ENCODE data around the gene MSH3.

The MSH3 gene

DNA sequence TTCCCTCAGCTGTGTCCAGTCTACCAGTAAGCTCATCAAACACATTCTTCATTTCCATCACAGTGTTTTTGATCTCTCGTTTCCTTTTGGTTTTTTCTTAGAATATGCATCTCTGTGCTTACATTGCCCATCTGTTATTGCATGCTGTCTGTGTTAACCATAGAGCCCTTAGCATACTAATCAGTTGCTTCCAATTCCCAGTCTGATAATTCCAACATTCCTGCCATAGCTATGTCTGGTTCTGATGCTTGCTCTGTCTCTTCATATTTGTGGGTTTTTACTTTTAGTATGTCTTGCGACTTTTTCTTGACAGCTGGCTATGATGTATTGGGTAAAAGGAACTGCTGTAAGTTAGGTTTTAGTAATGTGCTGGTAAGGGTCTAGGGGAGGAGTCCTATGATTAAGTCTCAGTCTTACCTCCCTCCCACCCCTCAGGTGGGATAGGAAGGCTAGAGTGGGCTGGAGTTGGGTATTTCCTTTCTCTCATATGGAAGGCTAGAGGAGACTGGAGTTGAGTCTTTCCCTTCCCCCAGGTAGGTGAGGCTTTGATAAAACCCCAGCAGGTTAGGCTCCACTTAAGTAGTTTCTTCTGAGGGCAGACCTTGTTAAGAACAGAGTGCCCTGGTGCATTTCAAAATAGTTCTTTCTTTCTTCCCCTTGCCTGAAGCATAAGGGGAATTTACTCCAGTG lies 206.6 kb downstream of the MSH3 start:
- TF ChIP-seq ISL1 (CRISPR knock-in tag; IDR thresholded peaks at IDR 0.05) (no peak), TOX (CRISPR knock-in tag; IDR thresholded peaks at IDR 0.05; ENCODE audit: borderline replicate concordance) (no peak), PPARA (CRISPR knock-in tag; IDR thresholded peaks at IDR 0.05; ENCODE audit: borderline replicate concordance) (no peak), GLIS3 (CRISPR knock-in tag; IDR thresholded peaks at IDR 0.05) (no peak), ESRRG (CRISPR knock-in tag; IDR thresholded peaks at IDR 0.05) (no peak), ZC3H10 (CRISPR knock-in tag; IDR thresholded peaks at IDR 0.05) (no peak)
- peak; percentile 84 for ATAC-seq

DNA sequence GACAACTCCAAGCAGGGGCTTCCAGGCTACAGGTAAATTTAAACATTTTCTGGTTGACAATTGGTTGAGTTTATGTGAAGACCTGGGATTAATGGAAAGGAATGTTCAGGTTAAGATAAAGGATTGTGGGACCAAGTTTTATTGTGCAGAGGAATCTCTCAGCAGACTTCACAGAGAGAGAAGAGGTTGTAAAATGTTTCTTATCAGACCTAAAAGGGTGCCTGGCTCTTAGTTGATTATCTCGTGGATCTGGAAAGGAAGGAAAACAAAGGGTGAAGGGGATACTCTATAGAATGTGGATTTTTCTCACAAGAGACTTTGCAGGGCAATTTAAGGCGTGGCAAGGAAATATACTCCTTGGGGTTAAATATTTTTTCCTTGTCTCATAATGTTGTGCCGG lies 209.3 kb downstream of the MSH3 start:
- TF ChIP-seq, protein P1, sequence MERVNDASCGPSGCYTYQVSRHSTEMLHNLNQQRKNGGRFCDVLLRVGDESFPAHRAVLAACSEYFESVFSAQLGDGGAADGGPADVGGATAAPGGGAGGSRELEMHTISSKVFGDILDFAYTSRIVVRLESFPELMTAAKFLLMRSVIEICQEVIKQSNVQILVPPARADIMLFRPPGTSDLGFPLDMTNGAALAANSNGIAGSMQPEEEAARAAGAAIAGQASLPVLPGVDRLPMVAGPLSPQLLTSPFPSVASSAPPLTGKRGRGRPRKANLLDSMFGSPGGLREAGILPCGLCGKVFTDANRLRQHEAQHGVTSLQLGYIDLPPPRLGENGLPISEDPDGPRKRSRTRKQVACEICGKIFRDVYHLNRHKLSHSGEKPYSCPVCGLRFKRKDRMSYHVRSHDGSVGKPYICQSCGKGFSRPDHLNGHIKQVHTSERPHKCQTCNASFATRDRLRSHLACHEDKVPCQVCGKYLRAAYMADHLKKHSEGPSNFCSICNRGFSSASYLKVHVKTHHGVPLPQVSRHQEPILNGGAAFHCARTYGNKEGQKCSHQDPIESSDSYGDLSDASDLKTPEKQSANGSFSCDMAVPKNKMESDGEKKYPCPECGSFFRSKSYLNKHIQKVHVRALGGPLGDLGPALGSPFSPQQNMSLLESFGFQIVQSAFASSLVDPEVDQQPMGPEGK (CRISPR knock-in tag; IDR thresholded peaks at IDR 0.05; ENCODE audit: borderline replicate concordance), result no peak
- TF ChIP-seq GLIS3 (CRISPR knock-in tag; IDR thresholded peaks at IDR 0.05) (no peak), CSDC2 (CRISPR knock-in tag; IDR thresholded peaks at IDR 0.05) (no peak), ZNF70 (CRISPR knock-in tag; IDR thresholded peaks at IDR 0.05) (no peak), ZC3H10 (CRISPR knock-in tag; IDR thresholded peaks at IDR 0.05) (no peak), RARB (CRISPR knock-in tag; IDR thresholded peaks at IDR 0.05) (no peak), SNAI2 (CRISPR knock-in tag; IDR thresholded peaks at IDR 0.05) (no peak), TOX (CRISPR knock-in tag; IDR thresholded peaks at IDR 0.05; ENCODE audit: borderline replicate concordance) (no peak), BACH2 (CRISPR knock-in tag; IDR thresholded peaks at IDR 0.05; ENCODE audit: borderline replicate concordance) (no peak), PPARA (CRISPR knock-in tag; IDR thresholded peaks at IDR 0.05; ENCODE audit: borderline replicate concordance) (no peak), TCF4 (CRISPR knock-in tag; IDR thresholded peaks at IDR 0.05; ENCODE audit: borderline replicate concordance) (no peak), ARNTL (CRISPR knock-in tag; IDR thresholded peaks at IDR 0.05; ENCODE audit: borderline replicate concordance, low read depth) (no peak), OSR1 (CRISPR knock-in tag; IDR thresholded peaks at IDR 0.05) (no peak)
- TF ChIP-seq, protein P2, sequence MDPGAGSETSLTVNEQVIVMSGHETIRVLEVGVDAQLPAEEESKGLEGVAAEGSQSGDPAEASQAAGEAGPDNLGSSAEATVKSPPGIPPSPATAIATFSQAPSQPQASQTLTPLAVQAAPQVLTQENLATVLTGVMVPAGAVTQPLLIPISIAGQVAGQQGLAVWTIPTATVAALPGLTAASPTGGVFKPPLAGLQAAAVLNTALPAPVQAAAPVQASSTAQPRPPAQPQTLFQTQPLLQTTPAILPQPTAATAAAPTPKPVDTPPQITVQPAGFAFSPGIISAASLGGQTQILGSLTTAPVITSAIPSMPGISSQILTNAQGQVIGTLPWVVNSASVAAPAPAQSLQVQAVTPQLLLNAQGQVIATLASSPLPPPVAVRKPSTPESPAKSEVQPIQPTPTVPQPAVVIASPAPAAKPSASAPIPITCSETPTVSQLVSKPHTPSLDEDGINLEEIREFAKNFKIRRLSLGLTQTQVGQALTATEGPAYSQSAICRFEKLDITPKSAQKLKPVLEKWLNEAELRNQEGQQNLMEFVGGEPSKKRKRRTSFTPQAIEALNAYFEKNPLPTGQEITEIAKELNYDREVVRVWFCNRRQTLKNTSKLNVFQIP (CRISPR knock-in tag; IDR thresholded peaks at IDR 0.05; ENCODE audit: borderline replicate concordance, low read depth), result no peak
- TF ChIP-seq, protein P3, sequence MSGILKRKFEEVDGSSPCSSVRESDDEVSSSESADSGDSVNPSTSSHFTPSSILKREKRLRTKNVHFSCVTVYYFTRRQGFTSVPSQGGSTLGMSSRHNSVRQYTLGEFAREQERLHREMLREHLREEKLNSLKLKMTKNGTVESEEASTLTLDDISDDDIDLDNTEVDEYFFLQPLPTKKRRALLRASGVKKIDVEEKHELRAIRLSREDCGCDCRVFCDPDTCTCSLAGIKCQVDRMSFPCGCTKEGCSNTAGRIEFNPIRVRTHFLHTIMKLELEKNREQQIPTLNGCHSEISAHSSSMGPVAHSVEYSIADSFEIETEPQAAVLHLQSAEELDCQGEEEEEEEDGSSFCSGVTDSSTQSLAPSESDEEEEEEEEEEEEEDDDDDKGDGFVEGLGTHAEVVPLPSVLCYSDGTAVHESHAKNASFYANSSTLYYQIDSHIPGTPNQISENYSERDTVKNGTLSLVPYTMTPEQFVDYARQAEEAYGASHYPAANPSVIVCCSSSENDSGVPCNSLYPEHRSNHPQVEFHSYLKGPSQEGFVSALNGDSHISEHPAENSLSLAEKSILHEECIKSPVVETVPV (CRISPR knock-in tag; IDR thresholded peaks at IDR 0.05), result no peak
- TF ChIP-seq, protein P4, sequence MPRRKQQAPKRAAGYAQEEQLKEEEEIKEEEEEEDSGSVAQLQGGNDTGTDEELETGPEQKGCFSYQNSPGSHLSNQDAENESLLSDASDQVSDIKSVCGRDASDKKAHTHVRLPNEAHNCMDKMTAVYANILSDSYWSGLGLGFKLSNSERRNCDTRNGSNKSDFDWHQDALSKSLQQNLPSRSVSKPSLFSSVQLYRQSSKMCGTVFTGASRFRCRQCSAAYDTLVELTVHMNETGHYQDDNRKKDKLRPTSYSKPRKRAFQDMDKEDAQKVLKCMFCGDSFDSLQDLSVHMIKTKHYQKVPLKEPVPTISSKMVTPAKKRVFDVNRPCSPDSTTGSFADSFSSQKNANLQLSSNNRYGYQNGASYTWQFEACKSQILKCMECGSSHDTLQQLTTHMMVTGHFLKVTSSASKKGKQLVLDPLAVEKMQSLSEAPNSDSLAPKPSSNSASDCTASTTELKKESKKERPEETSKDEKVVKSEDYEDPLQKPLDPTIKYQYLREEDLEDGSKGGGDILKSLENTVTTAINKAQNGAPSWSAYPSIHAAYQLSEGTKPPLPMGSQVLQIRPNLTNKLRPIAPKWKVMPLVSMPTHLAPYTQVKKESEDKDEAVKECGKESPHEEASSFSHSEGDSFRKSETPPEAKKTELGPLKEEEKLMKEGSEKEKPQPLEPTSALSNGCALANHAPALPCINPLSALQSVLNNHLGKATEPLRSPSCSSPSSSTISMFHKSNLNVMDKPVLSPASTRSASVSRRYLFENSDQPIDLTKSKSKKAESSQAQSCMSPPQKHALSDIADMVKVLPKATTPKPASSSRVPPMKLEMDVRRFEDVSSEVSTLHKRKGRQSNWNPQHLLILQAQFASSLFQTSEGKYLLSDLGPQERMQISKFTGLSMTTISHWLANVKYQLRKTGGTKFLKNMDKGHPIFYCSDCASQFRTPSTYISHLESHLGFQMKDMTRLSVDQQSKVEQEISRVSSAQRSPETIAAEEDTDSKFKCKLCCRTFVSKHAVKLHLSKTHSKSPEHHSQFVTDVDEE (CRISPR knock-in tag; IDR thresholded peaks at IDR 0.05), result no peak
- TF ChIP-seq, protein P5, sequence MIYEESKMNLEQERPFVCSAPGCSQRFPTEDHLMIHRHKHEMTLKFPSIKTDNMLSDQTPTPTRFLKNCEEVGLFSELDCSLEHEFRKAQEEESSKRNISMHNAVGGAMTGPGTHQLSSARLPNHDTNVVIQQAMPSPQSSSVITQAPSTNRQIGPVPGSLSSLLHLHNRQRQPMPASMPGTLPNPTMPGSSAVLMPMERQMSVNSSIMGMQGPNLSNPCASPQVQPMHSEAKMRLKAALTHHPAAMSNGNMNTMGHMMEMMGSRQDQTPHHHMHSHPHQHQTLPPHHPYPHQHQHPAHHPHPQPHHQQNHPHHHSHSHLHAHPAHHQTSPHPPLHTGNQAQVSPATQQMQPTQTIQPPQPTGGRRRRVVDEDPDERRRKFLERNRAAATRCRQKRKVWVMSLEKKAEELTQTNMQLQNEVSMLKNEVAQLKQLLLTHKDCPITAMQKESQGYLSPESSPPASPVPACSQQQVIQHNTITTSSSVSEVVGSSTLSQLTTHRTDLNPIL (CRISPR knock-in tag; IDR thresholded peaks at IDR 0.05; ENCODE audit: low read depth), result no peak
- no peak for ATAC-seq

DNA sequence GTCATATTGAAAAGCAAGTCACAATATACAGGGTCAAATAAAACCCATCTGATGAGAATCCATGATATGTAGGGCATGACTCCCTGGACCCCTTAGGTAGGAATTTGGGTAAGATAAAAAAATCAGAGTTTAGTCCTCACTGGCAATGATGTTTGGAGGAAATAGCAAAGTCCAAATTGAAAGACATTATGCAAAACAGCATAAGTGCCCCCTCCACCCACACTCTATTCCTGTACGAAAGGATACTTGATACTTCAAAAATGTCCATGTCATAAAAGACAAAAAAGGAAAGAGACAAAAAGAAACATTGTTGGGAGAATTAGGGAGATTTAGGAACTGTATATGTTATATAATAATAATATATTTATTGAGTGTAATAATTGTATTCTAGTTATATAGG lies 209.7 kb downstream of the MSH3 start:
- no peak for ATAC-seq
- TF ChIP-seq ARNTL (CRISPR knock-in tag; IDR thresholded peaks at IDR 0.05; ENCODE audit: borderline replicate concordance, low read depth), result no peak
- TF ChIP-seq ESRRG (CRISPR knock-in tag; IDR thresholded peaks at IDR 0.05), result no peak
- no peak for TF ChIP-seq ZFP30 (CRISPR knock-in tag; IDR thresholded peaks at IDR 0.05)
- TF ChIP-seq BACH2 (CRISPR knock-in tag; IDR thresholded peaks at IDR 0.05; ENCODE audit: borderline replicate concordance), result no peak
- TF ChIP-seq, protein P4 (CRISPR knock-in tag; IDR thresholded peaks at IDR 0.05), result no peak
- no peak for TF ChIP-seq SNAI2 (CRISPR knock-in tag; IDR thresholded peaks at IDR 0.05)
- TF ChIP-seq, protein P5 (CRISPR knock-in tag; IDR thresholded peaks at IDR 0.05; ENCODE audit: low read depth), result no peak
- TF ChIP-seq CSDC2 (CRISPR knock-in tag; IDR thresholded peaks at IDR 0.05), result no peak
- TF ChIP-seq, protein P2 (CRISPR knock-in tag; IDR thresholded peaks at IDR 0.05; ENCODE audit: borderline replicate concordance, low read depth), result no peak
- TF ChIP-seq ZNF8 (CRISPR knock-in tag; IDR thresholded peaks at IDR 0.05), result no peak
- TF ChIP-seq GLIS3 (CRISPR knock-in tag; IDR thresholded peaks at IDR 0.05), result no peak

Measured in SK-N-SH treated with all-trans-retinoic acid at 6 μM for 48 hours (cell line).